NCI-H2107 treated with DMSO at 0.1 percent for 48 hours (cell line): Measurements from ENCODE around the gene LMAN2L.

Experiments used
- DNase-seq: peaks from one replicate; lab custom pipeline; 2025; ENCODE audit not compliant: unreplicated experiment; lab: John Stamatoyannopoulos, UW

The LMAN2L gene

GRCh38 chr2:96703021-96703751 is 36.7 kb downstream of the LMAN2L start:
- DNase-seq = no peak

GRCh38 chr2:96702098-96702785 is 37.6 kb downstream of the LMAN2L start:
- DNase-seq = no peak

GRCh38 chr2:96701636-96702035 is 38.2 kb downstream of the LMAN2L start:
- DNase-seq = no peak

- DNase-seq = no peak
Observed at GRCh38 chr2:96700086-96700485, 39.8 kb downstream of the LMAN2L start.

- no peak for DNase-seq
Observed at GRCh38 chr2:96699621-96700020, 40.2 kb downstream of the LMAN2L start.

GRCh38 chr2:96699021-96699420 is 40.8 kb downstream of the LMAN2L start:
- no peak for DNase-seq

- no peak for DNase-seq
Observed at GRCh38 chr2:96698221-96698861, 41.5 kb downstream of the LMAN2L start.

GRCh38 chr2:96697476-96697875 is 42.4 kb downstream of the LMAN2L start:
- DNase-seq = no peak

- DNase-seq = no peak
Observed at GRCh38 chr2:96695602-96696001, 44.3 kb downstream of the LMAN2L start.

- DNase-seq = no peak
Observed at GRCh38 chr2:96694816-96695455, 44.9 kb downstream of the LMAN2L start.

GRCh38 chr2:96694279-96694678 is 45.6 kb downstream of the LMAN2L start:
- no peak for DNase-seq

- no peak for DNase-seq
Observed at GRCh38 chr2:96693286-96694200, 46.3 kb downstream of the LMAN2L start.

GRCh38 chr2:96692094-96692971 is 47.5 kb downstream of the LMAN2L start:
- DNase-seq = no peak

- DNase-seq = no peak
Observed at GRCh38 chr2:96691022-96691612, 48.7 kb downstream of the LMAN2L start.

- DNase-seq = no peak
Observed at GRCh38 chr2:96690306-96691021, 49.4 kb downstream of the LMAN2L start.

GRCh38 chr2:96689431-96689991 is 50.4 kb downstream of the LMAN2L start:
- no peak for DNase-seq

- no peak for DNase-seq
Observed at GRCh38 chr2:96688649-96689430, 51.0 kb downstream of the LMAN2L start.
